ENCODE measurements around the gene PHEX.

PHEX gene

DNA sequence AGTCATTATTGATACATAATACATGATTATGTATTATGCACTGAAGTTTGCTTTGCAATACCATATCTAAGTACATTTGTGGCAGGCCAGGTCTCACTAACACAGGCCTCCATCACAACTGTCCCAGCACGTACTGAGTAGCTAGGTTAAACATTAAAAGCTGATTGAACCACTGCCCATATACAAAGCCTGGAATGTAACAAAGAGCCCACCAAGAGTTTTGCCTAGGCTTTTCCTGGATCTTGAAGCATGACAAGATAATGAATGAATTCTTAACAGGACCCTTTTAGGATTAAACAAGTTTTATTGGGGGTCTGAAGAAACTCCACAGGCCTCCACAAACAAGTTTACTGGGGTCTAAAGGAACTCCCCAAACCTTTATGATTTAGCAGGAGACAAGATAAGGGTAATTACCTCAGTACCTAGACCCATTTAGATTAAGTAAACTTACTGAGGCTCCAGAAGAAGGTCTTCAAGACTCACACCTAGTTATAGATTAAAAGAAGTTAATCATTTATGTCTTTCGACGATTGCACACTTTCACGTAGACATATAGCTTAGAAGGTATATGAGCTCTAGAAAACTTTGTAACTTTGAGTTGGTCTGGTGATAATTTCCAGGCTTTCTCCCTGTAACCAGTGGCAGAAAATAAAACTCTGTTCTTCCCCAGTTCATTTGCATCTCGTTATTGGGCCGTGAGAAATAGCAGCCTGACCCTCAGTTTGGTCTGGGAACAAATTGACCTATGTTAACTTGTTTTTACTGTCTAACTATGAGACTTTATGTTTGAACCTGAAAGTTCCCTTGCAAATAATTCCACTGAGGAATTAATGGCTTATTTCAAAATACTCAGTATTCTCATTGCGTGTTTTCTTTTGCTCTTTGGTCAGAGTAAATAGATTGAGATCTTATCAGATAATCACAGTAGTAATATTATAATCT, 84.8 kb downstream of the PHEX start:
- POLR2A ChIA-PET = no interaction called here
- WGBS (ENCODE audit: insufficient coverage) = 100% methylated on average over 1 of the region's 7 CpGs
- H3K4me3 ChIP-seq (ENCODE audit: control insufficient read depth in 1 of 7, extremely low read depth in 1 of 7, insufficient read depth in 4 of 7, low read depth in 2 of 7, low read length in 6 of 7) = no peak overlapping the region

GRCh38 chrX:22117633-22118032, 85.5 kb downstream of the PHEX start:
- no peaks in the 10 kb centered on the region for H3K36me3 ChIP-seq (ENCODE audit: control insufficient read depth in 4 of 4, insufficient read depth in 4 of 4, low read length in 3 of 4)
- no peak for DNase-seq
- ChIA-PET POLR2A (no interaction called here), CTCF (interaction anchor here (0.7 kb wide), 1 partner anchor 160 kb away, joined by 3 read pairs; no protein-coding TSS in a partner anchor)
- H3K4me1 ChIP-seq (ENCODE audit: control extremely low read depth in 1 of 4, control insufficient read depth in 4 of 4, insufficient read depth in 4 of 4, low read length in 3 of 4) = no peaks in the 10 kb centered on the region
- no peak overlapping the region for H3K4me3 ChIP-seq (ENCODE audit: control insufficient read depth in 1 of 7, extremely low read depth in 1 of 7, insufficient read depth in 4 of 7, low read depth in 2 of 7, low read length in 6 of 7)
- no peak overlapping the region for H3K27ac ChIP-seq (ENCODE audit: insufficient read depth in 1 of 2, low read depth in 1 of 2, low read length in 2 of 2, poor library complexity in 1 of 2, severe bottlenecking in 2 of 2)
- H3K27me3 ChIP-seq (replicated peaks in 2 of 5; ENCODE audit: control insufficient read depth in 4 of 5, insufficient read depth in 5 of 5, low read length in 4 of 5) = peaks cover 0 to 2% (median 0%) of the 10 kb centered on the region in 5 experiments
- no peaks in the 10 kb centered on the region for H3K9me3 ChIP-seq (ENCODE audit: control extremely low read depth in 1 of 5, control insufficient read depth in 4 of 5, insufficient read depth in 2 of 5, low read depth in 1 of 5, low read length in 4 of 5)
- 67% methylated on average over 1 of the region's 2 CpGs for WGBS (ENCODE audit: insufficient coverage)

More for the DNA sequence above, 84.8 kb downstream of the PHEX start:
- no peak overlapping the region for H3K27ac ChIP-seq (ENCODE audit: insufficient read depth in 1 of 2, low read depth in 1 of 2, low read length in 2 of 2, poor library complexity in 1 of 2, severe bottlenecking in 2 of 2)
- no peaks in the 10 kb centered on the region for H3K4me1 ChIP-seq (ENCODE audit: control extremely low read depth in 1 of 4, control insufficient read depth in 4 of 4, insufficient read depth in 4 of 4, low read length in 3 of 4)
- no peaks in the 10 kb centered on the region for H3K36me3 ChIP-seq (ENCODE audit: control insufficient read depth in 4 of 4, insufficient read depth in 4 of 4, low read length in 3 of 4)
- CTCF ChIA-PET = no interaction called here
- no peak for DNase-seq
- H3K9me3 ChIP-seq (ENCODE audit: control extremely low read depth in 1 of 5, control insufficient read depth in 4 of 5, insufficient read depth in 2 of 5, low read depth in 1 of 5, low read length in 4 of 5) = no peaks in the 10 kb centered on the region
- H3K27me3 ChIP-seq (replicated peaks in 2 of 5; ENCODE audit: control insufficient read depth in 4 of 5, insufficient read depth in 5 of 5, low read length in 4 of 5) = peaks cover 0 to 2% (median 0%) of the 10 kb centered on the region in 5 experiments

DNA sequence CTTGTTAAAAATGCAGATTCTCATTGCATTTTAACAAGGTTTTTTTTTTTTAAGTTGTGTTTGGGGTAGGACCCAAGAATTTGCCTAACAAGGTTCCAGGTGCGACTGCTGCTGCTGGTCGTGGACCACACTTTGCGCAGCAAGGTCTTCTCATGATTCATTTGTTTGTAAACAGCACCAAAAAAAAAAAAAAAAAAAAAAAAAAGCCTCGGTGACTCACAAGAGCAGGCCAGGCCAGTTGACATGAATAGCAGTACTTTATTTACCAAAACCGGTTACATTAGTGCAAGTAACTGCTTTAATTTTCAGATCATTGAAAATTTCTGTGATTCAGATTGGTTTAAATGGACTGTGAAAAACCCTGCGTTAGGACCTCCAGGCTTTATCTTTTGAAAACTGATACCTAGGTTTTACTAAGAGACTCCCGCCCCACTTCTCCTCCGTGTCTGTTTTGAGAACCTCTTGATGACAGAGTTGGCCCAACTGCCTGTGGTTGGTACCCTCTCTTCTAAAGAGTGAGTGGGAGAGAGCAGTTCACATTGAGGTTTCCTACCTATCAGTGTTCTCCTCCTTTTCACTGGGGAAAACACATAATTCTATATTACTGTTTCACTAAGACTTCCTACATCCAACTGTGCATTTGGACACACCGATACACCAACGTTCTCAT, 86.2 kb downstream of the PHEX start:
- Histone ChIP-seq H3K27me3 (replicated peaks in 2 of 5; ENCODE audit: control insufficient read depth in 4 of 5, insufficient read depth in 5 of 5, low read length in 4 of 5) (peaks cover 0 to 2% (median 0%) of the 10 kb centered on the region in 5 experiments), H3K9me3 (ENCODE audit: control extremely low read depth in 1 of 5, control insufficient read depth in 4 of 5, insufficient read depth in 2 of 5, low read depth in 1 of 5, low read length in 4 of 5) (no peaks in the 10 kb centered on the region), H3K27ac (ENCODE audit: insufficient read depth in 1 of 2, low read depth in 1 of 2, low read length in 2 of 2, poor library complexity in 1 of 2, severe bottlenecking in 2 of 2) (no peak overlapping the region), H3K4me1 (ENCODE audit: control extremely low read depth in 1 of 4, control insufficient read depth in 4 of 4, insufficient read depth in 4 of 4, low read length in 3 of 4) (no peaks in the 10 kb centered on the region), H3K36me3 (ENCODE audit: control insufficient read depth in 4 of 4, insufficient read depth in 4 of 4, low read length in 3 of 4) (no peaks in the 10 kb centered on the region), H3K4me3 (ENCODE audit: control insufficient read depth in 1 of 7, extremely low read depth in 1 of 7, insufficient read depth in 4 of 7, low read depth in 2 of 7, low read length in 6 of 7) (no peak overlapping the region)
- no peak for DNase-seq
- 75% methylated on average over 3 of the region's 10 CpGs for WGBS (ENCODE audit: insufficient coverage)
- CTCF ChIA-PET = interaction anchor here (0.7 kb wide), 1 partner anchor 159 kb away, joined by 3 read pairs; no protein-coding TSS in a partner anchor
- POLR2A ChIA-PET = no interaction called here

DNA sequence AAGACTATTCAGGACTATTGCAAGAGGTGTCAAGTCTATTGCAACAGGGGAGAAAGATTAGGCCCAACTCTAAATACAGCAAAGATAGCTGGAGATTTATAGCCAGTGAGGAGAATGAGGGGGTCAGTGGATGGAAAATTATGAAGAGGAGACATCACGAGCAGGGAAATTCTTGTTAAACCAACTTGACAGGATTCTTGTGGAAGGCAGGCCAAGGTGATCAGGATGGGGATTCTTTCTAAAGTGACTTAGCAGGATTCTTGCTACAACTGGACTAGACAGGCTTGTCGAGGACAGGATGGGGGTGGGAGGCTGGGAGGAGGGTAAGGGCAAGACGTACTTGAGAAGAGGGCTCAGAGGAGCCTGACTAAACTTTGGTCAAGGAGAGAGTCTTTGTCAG, 89.0 kb downstream of the PHEX start:
- WGBS (ENCODE audit: insufficient coverage) = 76% methylated on average over 2 of the region's 3 CpGs
- DNase-seq = no peak
- POLR2A ChIA-PET = no interaction called here
- CTCF ChIA-PET = no interaction called here
- H3K9me3 ChIP-seq (ENCODE audit: control extremely low read depth in 1 of 5, control insufficient read depth in 4 of 5, insufficient read depth in 2 of 5, low read depth in 1 of 5, low read length in 4 of 5) = no peaks in the 10 kb centered on the region
- H3K4me1 ChIP-seq (ENCODE audit: control extremely low read depth in 1 of 4, control insufficient read depth in 4 of 4, insufficient read depth in 4 of 4, low read length in 3 of 4) = no peaks in the 10 kb centered on the region
- no peaks in the 10 kb centered on the region for H3K36me3 ChIP-seq (ENCODE audit: control insufficient read depth in 4 of 4, insufficient read depth in 4 of 4, low read length in 3 of 4)
- no peak overlapping the region for H3K27ac ChIP-seq (ENCODE audit: insufficient read depth in 1 of 2, low read depth in 1 of 2, low read length in 2 of 2, poor library complexity in 1 of 2, severe bottlenecking in 2 of 2)
- H3K27me3 ChIP-seq (replicated peaks in 2 of 5; ENCODE audit: control insufficient read depth in 4 of 5, insufficient read depth in 5 of 5, low read length in 4 of 5) = peaks cover 0 to 2% (median 0%) of the 10 kb centered on the region in 5 experiments
- H3K4me3 ChIP-seq (ENCODE audit: control insufficient read depth in 1 of 7, extremely low read depth in 1 of 7, insufficient read depth in 4 of 7, low read depth in 2 of 7, low read length in 6 of 7) = no peak overlapping the region

GRCh38 chrX:22122510-22122909, 90.4 kb downstream of the PHEX start:
- Histone ChIP-seq H3K4me3 (ENCODE audit: control insufficient read depth in 1 of 7, extremely low read depth in 1 of 7, insufficient read depth in 4 of 7, low read depth in 2 of 7, low read length in 6 of 7) (no peak overlapping the region), H3K27ac (ENCODE audit: insufficient read depth in 1 of 2, low read depth in 1 of 2, low read length in 2 of 2, poor library complexity in 1 of 2, severe bottlenecking in 2 of 2) (no peak overlapping the region), H3K27me3 (replicated peaks in 2 of 5; ENCODE audit: control insufficient read depth in 4 of 5, insufficient read depth in 5 of 5, low read length in 4 of 5) (peaks cover 0 to 2% (median 0%) of the 10 kb centered on the region in 5 experiments), H3K9me3 (ENCODE audit: control extremely low read depth in 1 of 5, control insufficient read depth in 4 of 5, insufficient read depth in 2 of 5, low read depth in 1 of 5, low read length in 4 of 5) (no peaks in the 10 kb centered on the region), H3K4me1 (ENCODE audit: control extremely low read depth in 1 of 4, control insufficient read depth in 4 of 4, insufficient read depth in 4 of 4, low read length in 3 of 4) (no peaks in the 10 kb centered on the region), H3K36me3 (ENCODE audit: control insufficient read depth in 4 of 4, insufficient read depth in 4 of 4, low read length in 3 of 4) (no peaks in the 10 kb centered on the region)
- WGBS (ENCODE audit: insufficient coverage) = 100% methylated on average over 1 of the region's 2 CpGs
- ChIA-PET POLR2A (no interaction called here), CTCF (interaction anchor here (0.7 kb wide), 1 partner anchor 14 kb away, joined by 3 read pairs; no protein-coding TSS in a partner anchor)
- no peak for DNase-seq

DNA sequence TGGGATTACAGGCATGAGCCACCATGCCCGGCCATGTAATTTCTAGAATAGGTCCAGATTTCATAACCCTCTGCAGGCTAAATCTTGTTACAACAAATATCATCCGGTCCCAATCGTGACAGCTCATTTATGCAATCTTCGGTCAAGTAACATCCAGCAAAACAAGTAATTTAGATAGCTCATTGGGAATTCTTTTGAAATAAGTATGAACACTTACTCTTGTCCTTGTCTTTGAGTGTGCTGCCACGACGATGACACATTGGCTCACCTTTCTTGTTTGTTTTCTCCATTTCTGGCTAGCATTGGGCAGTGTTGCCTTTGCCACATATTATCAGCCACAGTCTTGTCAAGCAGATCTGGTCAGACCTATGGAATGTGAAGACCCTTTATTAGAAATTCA, 92.0 kb downstream of the PHEX start:
- ChIA-PET POLR2A (no interaction called here), CTCF (no interaction called here)
- peaks cover 0 to 7% (median 0%) of the 10 kb centered on the region in 5 experiments for H3K27me3 ChIP-seq (replicated peaks in 2 of 5; ENCODE audit: control insufficient read depth in 4 of 5, insufficient read depth in 5 of 5, low read length in 4 of 5)
- H3K4me3 ChIP-seq (ENCODE audit: control insufficient read depth in 1 of 7, extremely low read depth in 1 of 7, insufficient read depth in 4 of 7, low read depth in 2 of 7, low read length in 6 of 7) = no peak overlapping the region
- H3K27ac ChIP-seq (ENCODE audit: insufficient read depth in 1 of 2, low read depth in 1 of 2, low read length in 2 of 2, poor library complexity in 1 of 2, severe bottlenecking in 2 of 2) = no peak overlapping the region
- H3K36me3 ChIP-seq (ENCODE audit: control insufficient read depth in 4 of 4, insufficient read depth in 4 of 4, low read length in 3 of 4) = no peaks in the 10 kb centered on the region
- whole genome bisulfite sequencing (ENCODE audit: insufficient coverage) = 92% methylated on average over 3 of the region's 6 CpGs
- H3K4me1 ChIP-seq (ENCODE audit: control extremely low read depth in 1 of 4, control insufficient read depth in 4 of 4, insufficient read depth in 4 of 4, low read length in 3 of 4) = no peaks in the 10 kb centered on the region
- DNase-seq = no peak
- no peaks in the 10 kb centered on the region for H3K9me3 ChIP-seq (ENCODE audit: control extremely low read depth in 1 of 5, control insufficient read depth in 4 of 5, insufficient read depth in 2 of 5, low read depth in 1 of 5, low read length in 4 of 5)

DNA sequence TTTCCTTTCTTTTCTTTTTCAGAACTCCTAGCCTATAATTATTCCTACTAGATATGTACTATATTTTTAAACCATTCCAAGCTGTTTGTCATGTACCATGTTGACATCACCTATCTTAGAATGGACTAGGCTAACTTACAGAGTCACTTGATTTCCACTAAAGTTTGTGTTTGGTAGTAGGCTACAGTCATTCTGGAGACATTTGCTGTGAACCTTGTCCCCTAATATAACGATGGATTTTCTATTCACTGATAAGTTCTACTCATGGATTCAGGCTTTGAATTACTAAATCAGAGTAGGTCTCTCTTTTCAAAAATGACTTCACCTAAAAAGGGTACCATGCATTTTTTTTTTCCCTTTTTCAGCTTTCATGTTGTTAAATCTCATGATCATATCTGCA, 93.4 kb downstream of the PHEX start:
- 80% methylated on average over 1 of the region's 1 CpG for WGBS (ENCODE audit: insufficient coverage)
- no peak overlapping the region for H3K4me3 ChIP-seq (ENCODE audit: control insufficient read depth in 1 of 7, extremely low read depth in 1 of 7, insufficient read depth in 4 of 7, low read depth in 2 of 7, low read length in 6 of 7)
- H3K27ac ChIP-seq (ENCODE audit: insufficient read depth in 1 of 2, low read depth in 1 of 2, low read length in 2 of 2, poor library complexity in 1 of 2, severe bottlenecking in 2 of 2) = no peak overlapping the region
- no peaks in the 10 kb centered on the region for H3K4me1 ChIP-seq (ENCODE audit: control extremely low read depth in 1 of 4, control insufficient read depth in 4 of 4, insufficient read depth in 4 of 4, low read length in 3 of 4)
- POLR2A ChIA-PET = no interaction called here
- H3K27me3 ChIP-seq (replicated peaks in 2 of 5; ENCODE audit: control insufficient read depth in 4 of 5, insufficient read depth in 5 of 5, low read length in 4 of 5) = peaks cover 0 to 17% (median 0%) of the 10 kb centered on the region in 5 experiments
- no peaks in the 10 kb centered on the region for H3K9me3 ChIP-seq (ENCODE audit: control extremely low read depth in 1 of 5, control insufficient read depth in 4 of 5, insufficient read depth in 2 of 5, low read depth in 1 of 5, low read length in 4 of 5)
- DNase-seq = no peak
- no peaks in the 10 kb centered on the region for H3K36me3 ChIP-seq (ENCODE audit: control insufficient read depth in 4 of 4, insufficient read depth in 4 of 4, low read length in 3 of 4)
- CTCF ChIA-PET = interaction anchor here (0.6 kb wide), 1 partner anchor 1594 kb away, joined by 3 read pairs; no protein-coding TSS in a partner anchor
